ENCODE data around the gene TRIM33.

The TRIM33 gene

DNA sequence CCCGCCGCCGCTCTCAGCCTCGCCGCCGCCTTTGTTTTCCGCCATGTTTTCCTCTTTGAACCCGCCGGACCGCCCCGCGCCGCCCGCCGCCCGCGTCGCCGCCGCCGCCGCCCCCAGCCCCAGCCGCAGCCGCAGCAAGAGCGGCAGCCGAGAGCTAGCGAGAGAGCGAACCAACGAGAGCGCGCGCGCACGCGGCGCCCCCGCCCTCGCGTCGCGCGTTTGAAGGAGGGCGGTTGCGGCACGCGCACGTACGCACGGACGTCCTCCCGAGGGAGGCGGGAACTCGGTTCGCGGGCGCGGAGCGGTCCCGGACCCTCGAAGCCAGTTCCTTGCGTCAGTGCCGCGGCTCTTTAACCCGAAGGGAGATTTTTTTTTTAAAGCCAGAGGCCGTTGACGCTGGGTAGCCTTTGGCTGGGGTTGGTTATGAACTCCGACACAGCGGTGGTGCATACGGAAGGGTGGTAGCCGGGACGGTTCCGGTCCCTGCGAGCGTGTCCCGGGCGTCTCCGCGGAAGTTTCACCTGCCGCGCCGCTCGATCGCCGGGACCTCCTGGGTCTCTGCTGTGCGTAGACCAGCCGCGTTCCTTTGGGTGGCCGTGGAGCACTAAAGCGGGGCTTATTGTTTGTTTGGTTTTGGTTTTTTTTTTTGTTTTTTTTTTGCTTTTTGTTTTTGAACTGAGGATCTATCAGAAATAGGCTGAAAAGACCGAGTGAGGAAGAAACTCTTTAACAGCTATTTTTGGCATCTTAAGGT, at the start of gene TRIM33:
TRIM33 (minus strand) TSS at position 172 of the 754 bp plus-strand sequence; CDS start at position 45, 127 bp downstream.
- no peak for TF ChIP-seq CTCF (IDR thresholded peaks at IDR 0.05)
- Histone ChIP-seq H3K27ac (peak within 1 kb of the TSS; percentile 97), H3K36me3 (peaks cover 10% of the 10 kb centered on the region), H3K27me3 (no peaks in the 10 kb centered on the region), H3K4me3 (ENCODE audit: low read depth in 1 of 2, low read length in 1 of 2) (peak within 1 kb of the TSS; percentile 83 to 88), H3K4me1 (ENCODE audit: control insufficient read depth in 1 of 2, insufficient read depth in 1 of 2, low read depth in 1 of 2, low read length in 1 of 2) (peaks cover 42 to 44% of the 10 kb centered on the region in 2 experiments), H3K9me3 (no peaks in the 10 kb centered on the region)

DNA sequence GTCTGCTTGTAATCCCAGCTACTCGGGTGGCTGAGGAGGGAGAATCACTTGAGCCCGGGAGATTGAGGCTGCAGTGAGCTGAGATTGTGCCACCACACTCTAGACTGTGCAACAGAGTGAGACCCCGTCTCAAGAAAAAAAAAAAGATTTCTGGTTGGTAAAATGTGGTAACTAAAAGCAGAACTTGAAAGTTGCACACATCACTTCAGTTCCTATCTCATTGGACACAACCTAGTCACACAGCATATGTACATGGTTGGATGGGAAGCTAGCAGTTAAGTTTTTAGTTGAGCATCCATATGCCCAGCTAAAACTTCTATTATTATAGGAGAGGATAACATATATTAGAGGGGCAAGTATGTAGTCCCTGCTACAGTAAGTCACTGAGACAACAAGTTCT, 48.4 kb upstream of the TRIM33 start:
- Histone ChIP-seq H3K4me1 (ENCODE audit: control insufficient read depth in 1 of 2, insufficient read depth in 1 of 2, low read depth in 1 of 2, low read length in 1 of 2) (peaks cover 10 to 23% of the 10 kb centered on the region in 2 experiments), H3K27me3 (no peaks in the 10 kb centered on the region), H3K9me3 (no peaks in the 10 kb centered on the region), H3K4me3 (ENCODE audit: low read depth in 1 of 2, low read length in 1 of 2) (peak overlapping the region in 1 of 2 experiments; percentile 22), H3K36me3 (no peaks in the 10 kb centered on the region), H3K27ac (peak overlapping the region; percentile 60)
- TF ChIP-seq CTCF (IDR thresholded peaks at IDR 0.05) = no peak

DNA sequence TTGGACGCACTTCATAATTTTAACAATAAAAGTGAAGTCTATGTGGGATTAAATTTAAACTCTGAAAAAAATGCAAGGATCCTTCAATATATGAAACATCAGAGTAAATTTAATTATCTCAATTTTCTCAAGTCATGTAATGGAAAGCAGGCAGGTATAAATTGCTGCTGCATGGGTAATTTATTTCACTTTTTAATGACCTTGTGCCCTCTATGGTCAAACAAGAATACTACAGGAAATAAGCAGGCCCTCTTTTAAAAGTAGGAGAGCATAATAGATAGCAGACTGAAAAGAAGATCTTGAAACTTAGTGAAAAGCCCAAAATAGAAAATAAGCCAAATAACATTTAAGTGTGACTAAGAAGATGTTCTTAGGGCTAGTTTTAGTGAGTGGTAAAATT, 47.5 kb upstream of the TRIM33 start:
- Histone ChIP-seq H3K27me3 (no peaks in the 10 kb centered on the region), H3K4me1 (ENCODE audit: control insufficient read depth in 1 of 2, insufficient read depth in 1 of 2, low read depth in 1 of 2, low read length in 1 of 2) (peaks cover 10 to 23% of the 10 kb centered on the region in 2 experiments), H3K36me3 (no peaks in the 10 kb centered on the region), H3K9me3 (no peaks in the 10 kb centered on the region), H3K27ac (no peak overlapping the region), H3K4me3 (ENCODE audit: low read depth in 1 of 2, low read length in 1 of 2) (no peak overlapping the region)
- TF ChIP-seq CTCF (IDR thresholded peaks at IDR 0.05) = peak; percentile 19

- Histone ChIP-seq H3K9me3 (no peaks in the 10 kb centered on the region), H3K36me3 (no peaks in the 10 kb centered on the region), H3K27ac (no peak overlapping the region), H3K27me3 (no peaks in the 10 kb centered on the region), H3K4me1 (ENCODE audit: control insufficient read depth in 1 of 2, insufficient read depth in 1 of 2, low read depth in 1 of 2, low read length in 1 of 2) (peaks cover 6 to 11% of the 10 kb centered on the region in 2 experiments), H3K4me3 (ENCODE audit: low read depth in 1 of 2, low read length in 1 of 2) (no peak overlapping the region)
- no peak for TF ChIP-seq CTCF (IDR thresholded peaks at IDR 0.05)
Measured at GRCh38 chr1:114554577-114554976, 43.6 kb upstream of the TRIM33 start.

DNA sequence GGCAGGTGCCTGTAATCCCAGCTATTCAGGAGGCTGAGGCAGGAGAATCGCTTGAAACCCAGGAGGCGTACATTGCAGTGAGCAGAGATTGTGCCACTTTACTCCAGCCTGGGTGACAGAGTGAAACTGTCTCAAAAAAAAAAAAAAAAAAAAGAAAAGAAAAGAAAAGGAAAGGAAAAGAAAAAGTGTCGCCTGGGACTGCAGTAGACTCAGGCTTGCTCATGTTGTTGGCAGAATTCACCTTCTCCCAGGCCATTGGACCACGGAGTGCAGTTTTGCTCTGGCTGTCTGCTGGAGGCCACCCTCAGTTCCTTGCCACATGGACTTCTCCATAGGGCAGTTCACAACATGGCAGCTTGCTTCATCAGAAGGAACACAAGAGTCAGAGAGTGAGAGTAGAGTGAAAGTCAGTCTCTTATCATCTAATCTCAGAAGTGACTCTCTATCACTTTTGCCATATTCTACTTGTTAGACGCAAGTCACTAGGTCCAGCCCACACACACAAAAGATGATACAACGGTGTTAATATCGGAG, 41.2 kb upstream of the TRIM33 start:
- Histone ChIP-seq H3K9me3 (no peaks in the 10 kb centered on the region), H3K4me3 (ENCODE audit: low read depth in 1 of 2, low read length in 1 of 2) (no peak overlapping the region), H3K36me3 (no peaks in the 10 kb centered on the region), H3K27me3 (no peaks in the 10 kb centered on the region), H3K27ac (no peak overlapping the region), H3K4me1 (ENCODE audit: control insufficient read depth in 1 of 2, insufficient read depth in 1 of 2, low read depth in 1 of 2, low read length in 1 of 2) (peaks cover 15 to 21% of the 10 kb centered on the region in 2 experiments)
- TF ChIP-seq CTCF (IDR thresholded peaks at IDR 0.05) = no peak

Data from neutrophil (primary cell).